GM12878 (cell line): ENCODE results near the gene GSG1L. TPM values are rescaled to one million over a fixed set of nuclear protein-coding genes. Genes with fewer than 3 reads are reported as not detected.

ENCODE experiments used
- ATAC-seq: fragments of 200-7000 bp; cut with Tn5 transposase; 3 replicates; pipeline ENCODE4 v1.9.1; 2020; ENCODE audit warnings: mild to moderate bottlenecking, moderate library complexity
- BruUV-seq: library from RNA; stranded (reverse); fragments of 400-500 nt; replicated peaks from 2 replicates; lab custom pipeline; 2021; lab: Mats Ljungman, UMichigan
- CTCF ChIA-PET: fragments of 300-600 bp; sonication (Branson Sonifier 250); formaldehyde crosslinking; extraction: SDS; loops from one replicate; lab custom pipeline; 2021; ENCODE audit warnings: inconsistent platforms; lab: Yijun Ruan, JAX
- POLR2A ChIA-PET: fragments of 350-600 bp; formaldehyde crosslinking; extraction: SDS; loops from one replicate; lab custom pipeline; 2021; ENCODE audit warnings: inconsistent platforms; lab: Charles Lee
- RAD21 ChIA-PET: fragments of 300-600 bp; sonication (Branson Sonifier 250); formaldehyde crosslinking; loops from one replicate; lab custom pipeline; 2023; ENCODE audit warnings: antibody characterized with exemption; ENCODE audit not compliant: unreplicated experiment; lab: Charles Lee
- SMC1A ChIA-PET: fragments of 300-600 bp; sonication (Branson Sonifier 250); formaldehyde crosslinking; loops from one replicate; lab custom pipeline; 2023; ENCODE audit not compliant: unreplicated experiment, uncharacterized antibody; lab: Charles Lee
- DNase-seq: peaks from one replicate; pipeline ENCODE4 v3.0.0-alpha.2; 2011; ENCODE audit warnings: low read depth, low spot score
- FAIRE-seq: peaks from 3 replicates; lab custom pipeline; 2011; peaks lifted over from hg19 to GRCh38; lab: Jason Lieb, UNC
- H2AFZ ChIP-seq: 2 replicates; pipeline ENCODE4 v1.6.0; 2011; ENCODE audit warnings: low read depth, low read length, control low read depth; ENCODE audit not compliant: control insufficient read depth
- H3K27ac ChIP-seq: 2 replicates; pipeline ENCODE4 v1.5.1; 2011; ENCODE audit warnings: control low read depth; ENCODE audit not compliant: control insufficient read depth, insufficient read depth
- H3K27me3 ChIP-seq, 2 experiments: replicated peaks in 1 of 2; 2 replicates each; pipeline versions ENCODE4 v1.6.0 to v1.6.1; 2011; ENCODE audit warnings: low read length in 1 of 2; ENCODE audit not compliant: control insufficient read depth in 2 of 2, insufficient read depth in 2 of 2
- H3K36me3 ChIP-seq, 2 experiments: 2 replicates each; pipeline ENCODE4 v1.5.1; 2011; ENCODE audit warnings: low read length in 1 of 2; ENCODE audit not compliant: control insufficient read depth in 2 of 2, insufficient read depth in 2 of 2
- H3K4me1 ChIP-seq: 2 replicates; pipeline ENCODE4 v1.6.1; 2011; ENCODE audit warnings: mild to moderate bottlenecking, low read length, moderate library complexity, mixed read lengths; ENCODE audit not compliant: control insufficient read depth, insufficient read depth
- H3K4me2 ChIP-seq: 2 replicates; pipeline ENCODE4 v1.6.0; 2011; ENCODE audit warnings: control low read depth; ENCODE audit not compliant: control insufficient read depth, insufficient read depth
- H3K4me3 ChIP-seq: fragments of 200-600 bp; sonication (generic); 2 replicates; pipeline ENCODE4 v1.5.1; 2016
- H3K79me2 ChIP-seq: 2 replicates; pipeline ENCODE4 v1.6.0; 2011; ENCODE audit warnings: low read length; ENCODE audit not compliant: control insufficient read depth, insufficient read depth
- H3K9ac ChIP-seq: 2 replicates; pipeline ENCODE4 v1.8.0; 2011; ENCODE audit warnings: low read length, control low read depth, mixed read lengths; ENCODE audit not compliant: control insufficient read depth, insufficient read depth
- H3K9me3 ChIP-seq: replicated peaks from 3 replicates; pipeline ENCODE4 v1.5.1; 2011; ENCODE audit warnings: mild to moderate bottlenecking, low read length; ENCODE audit not compliant: control insufficient read depth, insufficient read depth
- H4K20me1 ChIP-seq: 2 replicates; pipeline ENCODE4 v1.6.0; 2011; ENCODE audit not compliant: control insufficient read depth, insufficient read depth
- HDGF ChIP-seq: fragments of 450-650 bp; IDR thresholded peaks from 2 replicates; pipeline ENCODE4 v1.6.1; 2016; ENCODE audit warnings: antibody characterized with exemption
- JUNB ChIP-seq: IDR thresholded peaks from 2 replicates; pipeline ENCODE4 v1.6.1; 2016; ENCODE audit warnings: antibody characterized with exemption, mild to moderate bottlenecking
- ZNF592 ChIP-seq: fragments of 450-650 bp; IDR thresholded peaks from 2 replicates; pipeline ENCODE4 v1.6.1; 2017; ENCODE audit warnings: mild to moderate bottlenecking, moderate library complexity
- WGBS: methylation state at CpG from one replicate; pipeline ENCODE4 v1.1.6; 2016; ENCODE audit warnings: low lambda C conversion rate; ENCODE audit not compliant: insufficient replicate concordance, insufficient coverage; ENCODE audit errors: missing lambda C conversion rate; 5-methylcytosine and 5-hydroxymethylcytosine counted together
- in situ Hi-C: fragments of 300-500 bp; cut with MboI; formaldehyde crosslinking; loops from 9 replicates; pipeline ENCODE4 v1.14.3; 2018; ENCODE audit warnings: mixed read lengths
- intact Hi-C: fragments of 100-400 bp; cut with micrococcal nuclease; formaldehyde crosslinking; loops from one replicate; pipeline ENCODE4 v1.14.2; 2022; ENCODE audit not compliant: unreplicated experiment
- polyA plus RNA-seq, 11 experiments: library from polyadenylated mRNA; depleted of rRNA in 4 of 11; unstranded in 6 of 11; stranded (reverse) in 5 of 11; fragments of >200 nt; fragmentation: Nextera tagmentation in 4 of 11; fragmentation: Illumina TruSeq in 1 of 11; extraction: Ambion mirVana in 4 of 11; extraction: Trizol in 1 of 11; gene quantifications; 1 replicate in 1 of 11; 2 replicates in 10 of 11; pipeline versions ENCODE4 v1.2.1 to v1.2.3, GENCODE V29; 2011 to 2016; ENCODE audit warnings: inconsistent platforms in 2 of 11, missing spikeins in 2 of 11, low read depth in 1 of 11
- total RNA-seq, 4 experiments: library from RNA; depleted of rRNA in 3 of 4; stranded (reverse); fragments of >200 nt in 3 of 4; fragmentation: Illumina TruSeq in 1 of 4; extraction: Trizol in 1 of 4; gene quantifications; 2 replicates each; pipeline versions ENCODE4 v1.2.1 to v1.2.3, GENCODE V29; 2013 to 2021

The GSG1L gene
- total and polyA plus RNA-seq, 10 of the 15 experiments (the other 5 are each of a cell fraction or from before 2014, with no cell fraction given) = not detected

- TF ChIP-seq ZNF592 (no peak), JUNB (no peak)
Measured at GRCh38 chr16:27826893-27827289, 236.6 kb downstream of the GSG1L start (continued).

- no peak for FAIRE-seq
- no peaks in the 10 kb centered on the region for H3K27me3 ChIP-seq
- no peak overlapping the region for H3K4me3 ChIP-seq
- RAD21 ChIA-PET = no interaction called here
- WGBS = 23% methylated on average over 11 of the region's 12 CpGs
- H2AFZ ChIP-seq = no peak overlapping the region
- no peaks in the 10 kb centered on the region for H3K36me3 ChIP-seq
- H3K4me1 ChIP-seq = no peaks in the 10 kb centered on the region
- BruUV-seq = no TSS peak
- H3K4me2 ChIP-seq = no peak overlapping the region
- H3K27ac ChIP-seq = no peak overlapping the region
- intact Hi-C loops = no loop called here
- SMC1A ChIA-PET = no interaction called here
- H4K20me1 ChIP-seq = no peaks in the 10 kb centered on the region
- ATAC-seq = no peak
- CTCF ChIA-PET = no interaction called here
- TF ChIP-seq HDGF = no peak
- TF ChIP-seq, all 136 proteins: peak for 0
- POLR2A ChIA-PET = no interaction called here
- Histone ChIP-seq H3K79me2 (no peaks in the 10 kb centered on the region), H3K9me3 (no peaks in the 10 kb centered on the region; the same call in 2 of the 3 replicates), H3K9ac (no peak overlapping the region)
- DNase-seq = no peak
- in situ Hi-C loops = no loop called here
Measured at GRCh38 chr16:27826081-27826892, 237.2 kb downstream of the GSG1L start.
